ENCODE measurements around the gene RNU6-9. TPM values are rescaled to one million over a fixed set of nuclear protein-coding genes. Genes with fewer than 3 reads are reported as not detected.

RNU6-9 gene
- total RNA-seq, 4 donors from 2014 or later: not detected

DNA sequence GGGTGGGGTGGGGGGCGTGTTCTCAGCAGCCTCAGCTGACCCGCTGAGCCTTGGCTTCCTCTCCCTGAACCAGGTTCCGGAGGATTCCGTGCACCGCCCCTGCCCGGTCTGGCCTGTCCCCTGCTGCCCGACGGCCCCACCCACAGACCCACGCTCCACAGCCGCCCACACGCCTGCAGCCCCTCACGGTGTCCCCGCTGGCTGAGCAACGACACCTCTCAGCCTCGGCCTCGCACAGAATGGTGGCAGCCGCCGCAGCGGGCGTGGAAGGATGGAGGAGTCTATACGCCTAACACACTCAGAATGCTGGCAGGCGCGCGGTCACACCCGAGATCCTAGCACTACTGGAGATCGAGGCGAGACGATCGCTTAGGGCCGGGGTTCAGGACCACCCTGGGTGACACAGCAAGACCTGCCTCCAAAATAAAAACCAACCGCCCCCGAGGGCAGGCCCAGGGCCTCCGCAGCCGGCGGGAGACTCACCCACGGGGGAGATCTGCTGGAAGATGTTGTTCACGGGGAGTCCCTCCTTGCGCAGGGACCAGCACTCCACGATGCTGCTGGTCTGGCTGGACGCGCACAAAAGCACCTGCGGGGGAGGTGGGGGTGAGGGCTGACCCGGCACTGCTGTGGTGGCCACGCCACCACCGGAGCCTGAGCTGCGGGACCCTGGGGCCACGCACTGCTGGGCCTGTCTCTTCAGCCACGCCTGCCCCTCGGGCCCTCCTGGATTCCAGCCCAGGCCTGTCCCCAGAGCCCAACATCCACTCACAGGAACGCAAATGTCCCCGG, 8.7 kb upstream of the RNU6-9 start:
- Histone ChIP-seq H3K4me3 (no peak overlapping the region), H3K4me1 (no peaks in the 10 kb centered on the region), H3K27ac (no peak overlapping the region), H3K27me3 (no peaks in the 10 kb centered on the region), H3K36me3 (peaks cover 0 to 100% (median 26%) of the 10 kb centered on the region in 3 donors), H3K9me3 (no peaks in the 10 kb centered on the region)
- DNase-seq (ENCODE audit: low spot score in 2 of 2): no peak
- WGBS, 2 donors: 87% methylated on average over 50 to 51 of the region's 51 CpGs
- no peak for TF ChIP-seq POLR2A (IDR thresholded peaks at IDR 0.05)

DNA sequence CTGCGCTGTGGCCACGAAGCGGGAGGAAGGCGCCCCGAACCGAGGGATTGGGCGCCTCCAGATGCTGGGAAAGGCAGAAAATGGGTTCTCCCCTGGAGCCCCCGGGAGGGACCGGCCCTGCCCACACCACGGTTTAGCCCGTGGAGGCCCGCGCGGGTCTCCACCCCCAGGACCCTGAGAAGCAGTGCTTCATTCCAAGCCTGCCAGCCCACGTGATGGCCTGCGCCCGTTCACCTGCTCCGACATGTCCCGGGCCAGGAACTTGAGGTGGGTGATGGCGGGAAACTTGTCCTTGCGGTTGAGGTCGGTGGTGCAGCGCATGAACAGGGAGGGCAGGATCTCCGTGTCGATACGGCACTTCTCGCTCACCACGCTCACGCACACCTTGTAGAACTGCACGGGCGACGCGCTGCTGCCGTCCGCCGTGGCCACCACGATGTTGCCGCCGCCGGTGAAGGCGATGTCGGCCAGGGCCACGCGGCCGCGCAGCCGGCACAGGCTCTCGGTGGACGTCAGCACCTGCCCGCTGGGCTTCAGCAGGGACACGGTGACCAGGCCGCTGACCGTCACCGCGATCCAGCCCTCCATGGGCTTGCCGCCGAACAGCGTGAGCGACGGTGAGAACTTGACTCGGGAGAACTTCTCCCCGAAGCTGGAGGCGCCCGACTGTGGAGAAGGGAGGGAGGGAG, 7.6 kb upstream of the RNU6-9 start:
- no peak overlapping the region for H3K4me3 ChIP-seq
- no peaks in the 10 kb centered on the region for H3K4me1 ChIP-seq
- H3K27me3 ChIP-seq: no peaks in the 10 kb centered on the region
- WGBS, 2 donors: 91 to 98% methylated on average over 26 to 64 of the region's 64 CpGs
- no peak overlapping the region for H3K27ac ChIP-seq
- H3K9me3 ChIP-seq: no peaks in the 10 kb centered on the region
- TF ChIP-seq, protein P1, sequence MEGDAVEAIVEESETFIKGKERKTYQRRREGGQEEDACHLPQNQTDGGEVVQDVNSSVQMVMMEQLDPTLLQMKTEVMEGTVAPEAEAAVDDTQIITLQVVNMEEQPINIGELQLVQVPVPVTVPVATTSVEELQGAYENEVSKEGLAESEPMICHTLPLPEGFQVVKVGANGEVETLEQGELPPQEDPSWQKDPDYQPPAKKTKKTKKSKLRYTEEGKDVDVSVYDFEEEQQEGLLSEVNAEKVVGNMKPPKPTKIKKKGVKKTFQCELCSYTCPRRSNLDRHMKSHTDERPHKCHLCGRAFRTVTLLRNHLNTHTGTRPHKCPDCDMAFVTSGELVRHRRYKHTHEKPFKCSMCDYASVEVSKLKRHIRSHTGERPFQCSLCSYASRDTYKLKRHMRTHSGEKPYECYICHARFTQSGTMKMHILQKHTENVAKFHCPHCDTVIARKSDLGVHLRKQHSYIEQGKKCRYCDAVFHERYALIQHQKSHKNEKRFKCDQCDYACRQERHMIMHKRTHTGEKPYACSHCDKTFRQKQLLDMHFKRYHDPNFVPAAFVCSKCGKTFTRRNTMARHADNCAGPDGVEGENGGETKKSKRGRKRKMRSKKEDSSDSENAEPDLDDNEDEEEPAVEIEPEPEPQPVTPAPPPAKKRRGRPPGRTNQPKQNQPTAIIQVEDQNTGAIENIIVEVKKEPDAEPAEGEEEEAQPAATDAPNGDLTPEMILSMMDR (IDR thresholded peaks at IDR 0.05): no peak
- TF ChIP-seq EP300 (IDR thresholded peaks at IDR 0.05) (no peak), POLR2A (IDR thresholded peaks at IDR 0.05) (no peak)
- peaks cover 0 to 100% (median 18%) of the 10 kb centered on the region in 3 donors for H3K36me3 ChIP-seq
- DNase-seq (ENCODE audit: low spot score in 2 of 2): no peak

DNA sequence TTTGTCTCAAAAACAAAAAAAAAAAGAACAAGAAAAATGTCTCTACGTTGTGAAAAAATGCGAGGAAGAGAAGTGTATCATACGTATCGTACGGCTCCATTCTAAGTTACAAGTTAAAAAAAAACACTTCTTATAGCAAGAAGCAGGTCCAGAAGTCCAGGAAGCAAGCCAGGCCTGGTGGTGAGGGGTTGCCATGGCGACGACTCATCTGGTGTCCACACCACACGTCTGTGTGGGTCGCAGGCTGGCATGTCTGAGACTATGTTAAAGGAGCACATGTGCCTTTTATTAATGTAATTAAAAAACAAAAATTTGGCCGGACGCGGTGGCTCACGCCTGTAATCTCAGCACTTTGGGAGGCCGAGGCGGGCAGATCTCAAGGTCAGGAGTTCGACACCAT, 6.2 kb upstream of the RNU6-9 start:
- no peak overlapping the region for H3K27ac ChIP-seq
- no peak overlapping the region for H3K4me3 ChIP-seq
- peaks cover 0 to 92% (median 13%) of the 10 kb centered on the region in 3 donors for H3K36me3 ChIP-seq
- H3K4me1 ChIP-seq: peaks cover 0 to 9% (median 2%) of the 10 kb centered on the region in 4 donors
- WGBS, 2 donors: 77 to 80% methylated on average over 16 of the region's 16 CpGs
- TF ChIP-seq POLR2A (IDR thresholded peaks at IDR 0.05) (no peak), EP300 (IDR thresholded peaks at IDR 0.05) (no peak)
- TF ChIP-seq, protein P1 (IDR thresholded peaks at IDR 0.05): no peak
- H3K9me3 ChIP-seq: no peaks in the 10 kb centered on the region
- DNase-seq (ENCODE audit: low spot score in 2 of 2): no peak
- H3K27me3 ChIP-seq: no peaks in the 10 kb centered on the region

DNA sequence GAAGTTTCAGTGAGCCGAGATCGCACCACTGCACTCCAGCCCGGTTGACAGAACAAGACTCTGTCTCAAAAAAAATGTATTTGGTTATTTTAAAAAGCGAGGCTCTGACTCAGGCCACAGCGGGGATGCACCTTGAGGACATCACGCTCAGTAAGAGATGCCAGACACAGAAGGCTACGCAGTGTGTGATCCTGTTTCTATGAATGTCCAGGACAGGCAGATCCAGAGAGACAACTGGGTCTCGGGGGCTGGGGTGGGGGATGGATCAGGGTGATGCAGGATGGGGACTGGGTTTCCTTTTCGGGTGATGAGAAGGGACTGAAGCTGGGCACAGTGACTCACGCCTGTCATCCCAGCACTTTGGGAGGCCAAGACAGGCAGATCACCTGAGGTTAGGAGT, 5.7 kb upstream of the RNU6-9 start:
- TF ChIP-seq POLR2A (IDR thresholded peaks at IDR 0.05) (no peak), EP300 (IDR thresholded peaks at IDR 0.05) (no peak)
- TF ChIP-seq, protein P1 (IDR thresholded peaks at IDR 0.05): no peak
- no peaks in the 10 kb centered on the region for H3K9me3 ChIP-seq
- no peak for DNase-seq (ENCODE audit: low spot score in 2 of 2)
- H3K4me1 ChIP-seq: peaks cover 0 to 11% (median 3%) of the 10 kb centered on the region in 4 donors
- H3K36me3 ChIP-seq: peaks cover 0 to 87% (median 12%) of the 10 kb centered on the region in 3 donors
- H3K27me3 ChIP-seq: no peaks in the 10 kb centered on the region
- H3K27ac ChIP-seq: no peak overlapping the region
- 92 to 95% methylated on average over 10 of the region's 10 CpGs for WGBS, 2 donors
- H3K4me3 ChIP-seq: no peak overlapping the region

DNA sequence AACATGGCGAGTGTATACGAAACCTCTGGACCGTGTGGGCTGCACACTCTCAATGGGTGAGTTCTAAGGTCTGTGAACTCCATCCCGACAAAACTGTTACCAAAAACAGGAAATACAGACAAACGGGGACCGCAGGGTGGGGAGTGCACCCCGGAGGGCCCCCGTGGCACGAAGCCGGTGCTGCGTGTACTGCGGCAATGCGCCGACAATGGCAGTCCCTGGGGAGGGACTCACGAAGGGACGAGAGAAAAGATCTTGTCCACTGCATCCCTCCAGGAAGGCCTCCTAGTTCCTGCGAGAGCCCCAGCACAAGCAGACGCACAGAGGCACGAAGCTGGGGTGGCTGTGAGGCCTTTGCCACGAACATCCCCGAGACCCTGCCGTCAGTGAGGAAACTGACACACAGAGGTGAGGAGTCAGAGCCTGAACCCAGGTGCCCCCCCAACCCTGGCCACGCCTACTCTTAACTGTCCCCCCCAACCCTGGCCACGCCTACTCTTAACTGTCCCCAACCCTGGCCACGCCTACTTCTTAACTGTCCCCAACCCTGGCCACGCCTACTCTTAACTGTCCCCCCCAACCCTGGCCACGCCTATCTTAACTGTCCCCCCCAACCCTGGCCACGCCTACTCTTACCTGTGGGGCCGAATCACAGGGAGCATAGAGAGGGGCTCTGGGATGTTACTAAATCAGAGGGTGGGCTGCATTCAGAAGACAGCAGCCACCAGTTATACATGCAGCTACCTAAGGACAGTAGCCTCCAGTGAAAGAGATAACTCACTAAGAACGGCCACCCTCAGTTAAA, 4.5 kb upstream of the RNU6-9 start:
- Histone ChIP-seq H3K4me1 (peaks cover 0 to 15% (median 3%) of the 10 kb centered on the region in 4 donors), H3K9me3 (no peaks in the 10 kb centered on the region), H3K4me3 (no peak overlapping the region), H3K27me3 (no peaks in the 10 kb centered on the region), H3K36me3 (peaks cover 0 to 75% (median 9%) of the 10 kb centered on the region in 3 donors), H3K27ac (no peak overlapping the region)
- no peak for TF ChIP-seq POLR2A (IDR thresholded peaks at IDR 0.05)
- TF ChIP-seq, protein P1 (IDR thresholded peaks at IDR 0.05): no peak
- no peak for TF ChIP-seq EP300 (IDR thresholded peaks at IDR 0.05)
- DNase-seq (ENCODE audit: low spot score in 2 of 2): no peak
- WGBS, 2 donors: 86% methylated on average over 30 of the region's 30 CpGs

Measured in tibial nerve (tissue), 4 donors.